GM11168 (cell line): Measurements from ENCODE around the gene CCDC78.

Experiments
- in situ Hi-C: fragments of 300-500 bp; cut with MboI; formaldehyde crosslinking; loops from one replicate; pipeline ENCODE4 v1.12.0; 2022; ENCODE audit warnings: low sequenced_read_pairs; ENCODE audit not compliant: unreplicated experiment

Gene CCDC78

GRCh38 chr16:726188-726437 is 130 bp downstream of the CCDC78 start:
- in situ Hi-C loops = no loop called here

GRCh38 chr16:725463-726187 is 618 bp downstream of the CCDC78 start:
- in situ Hi-C loops = no loop called here

- in situ Hi-C loops = no loop called here
Measured at GRCh38 chr16:725041-725376, 1.2 kb downstream of the CCDC78 start.

DNA sequence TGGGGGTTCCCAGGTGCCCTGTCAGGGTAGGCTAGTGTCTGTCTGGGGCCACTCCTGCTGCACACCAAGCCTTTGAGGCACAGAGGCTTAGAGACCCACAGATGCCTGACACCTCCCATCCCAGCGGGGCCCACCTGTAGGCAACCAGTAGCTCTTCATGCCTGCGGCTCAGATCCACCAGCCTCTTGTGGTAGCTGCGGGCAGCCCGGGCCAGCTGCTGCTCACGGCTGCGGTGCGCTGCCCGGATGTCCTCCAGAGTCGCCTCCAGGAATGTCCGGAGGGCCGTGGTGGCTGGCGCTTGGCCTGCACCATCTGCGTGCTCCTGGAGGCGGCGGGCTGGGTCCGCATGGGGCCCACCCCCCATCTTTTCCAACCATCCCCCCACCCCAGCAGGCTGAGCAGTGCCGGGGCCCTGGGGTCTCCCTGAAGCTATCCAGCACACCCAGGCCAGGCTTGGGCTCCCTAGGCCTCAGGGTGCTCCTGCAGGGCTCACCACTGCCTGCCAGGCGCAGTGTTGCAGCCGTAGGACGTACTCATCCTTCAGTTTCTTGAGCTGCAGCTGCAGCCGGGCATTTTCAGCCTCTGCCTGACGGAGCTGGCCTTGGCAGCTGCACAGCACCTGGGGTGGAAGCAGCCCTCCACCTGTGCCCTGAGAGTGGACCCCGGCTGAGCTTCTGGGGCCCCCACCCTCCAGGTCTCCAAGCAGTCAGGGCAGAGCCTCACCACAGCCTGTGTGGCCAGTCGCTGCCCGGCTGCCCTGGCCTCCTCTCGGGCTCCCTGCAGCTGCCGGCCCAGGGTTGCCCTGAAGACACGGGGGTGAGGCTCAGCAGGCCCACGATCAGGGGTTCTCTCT is 1.8 kb downstream of the CCDC78 start:
- in situ Hi-C loops = no loop called here

DNA sequence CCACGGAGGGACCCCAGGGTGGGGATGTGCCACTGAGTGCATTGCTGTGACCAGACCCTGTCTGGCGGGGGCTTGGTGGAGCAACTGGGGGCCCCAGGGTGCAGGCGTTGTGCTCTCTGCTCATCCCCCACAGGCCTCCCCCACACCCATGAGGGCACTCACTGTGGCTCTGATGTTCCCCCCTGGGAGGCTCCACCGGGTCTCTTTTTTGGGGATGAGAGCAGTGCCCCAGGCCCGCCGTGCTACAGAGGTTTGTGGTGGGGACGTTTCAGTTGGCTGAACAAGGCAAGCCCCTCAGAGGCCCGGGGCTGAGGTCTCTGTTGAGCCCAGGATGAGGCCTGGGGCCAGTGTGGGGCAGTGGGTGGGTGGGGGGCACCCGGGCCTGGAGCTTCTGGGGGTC is 2.5 kb downstream of the CCDC78 start:
- in situ Hi-C loops = no loop called here

- in situ Hi-C loops = no loop called here
Measured at GRCh38 chr16:722835-723633, 3.2 kb downstream of the CCDC78 start.

DNA sequence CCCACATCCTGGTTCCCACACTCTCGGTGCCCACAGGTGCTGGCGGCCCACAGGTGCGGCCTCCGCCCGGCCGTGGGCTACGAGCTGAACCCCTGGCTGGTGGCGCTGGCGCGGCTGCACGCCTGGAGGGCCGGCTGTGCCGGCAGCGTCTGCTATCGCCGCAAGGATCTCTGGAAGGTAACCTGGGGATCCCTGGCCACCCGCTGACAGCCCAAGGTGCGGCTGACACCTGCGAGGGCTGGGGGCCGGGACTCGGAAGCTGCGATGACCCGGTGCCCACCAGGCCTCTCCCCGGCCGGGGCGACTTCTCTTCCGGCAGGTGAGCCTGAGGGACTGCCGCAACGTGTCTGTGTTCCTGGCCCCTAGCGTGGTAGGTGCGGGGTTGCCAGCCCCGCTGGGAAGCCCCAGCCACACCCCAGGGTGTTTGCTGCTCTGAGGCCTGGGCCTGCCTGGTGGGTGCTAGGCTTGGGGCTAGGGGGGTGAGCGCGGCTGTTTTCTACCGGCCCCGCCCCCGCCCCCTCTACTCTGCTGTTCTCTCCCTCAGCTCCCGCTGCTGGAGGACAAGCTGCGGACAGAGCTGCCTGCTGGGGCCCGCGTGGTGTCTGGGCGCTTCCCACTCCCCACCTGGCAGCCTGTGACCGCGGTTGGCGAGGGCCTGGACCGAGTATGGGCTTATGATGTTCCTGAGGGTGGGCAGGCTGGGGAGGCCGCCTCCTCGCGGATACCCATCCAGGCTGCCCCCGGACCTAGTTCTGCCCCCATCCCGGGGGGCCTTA is 4.3 kb downstream of the CCDC78 start:
- in situ Hi-C loops = no loop called here

GRCh38 chr16:720990-721764 is 5.1 kb downstream of the CCDC78 start, which contains the start of gene ANTKMT:
ANTKMT (plus strand) TSS chr16:721146; CDS start chr16:721275, 129 bp downstream.
- in situ Hi-C loops = no loop called here

GRCh38 chr16:720447-720989 is 5.7 kb downstream of the CCDC78 start:
- in situ Hi-C loops = no loop called here

DNA sequence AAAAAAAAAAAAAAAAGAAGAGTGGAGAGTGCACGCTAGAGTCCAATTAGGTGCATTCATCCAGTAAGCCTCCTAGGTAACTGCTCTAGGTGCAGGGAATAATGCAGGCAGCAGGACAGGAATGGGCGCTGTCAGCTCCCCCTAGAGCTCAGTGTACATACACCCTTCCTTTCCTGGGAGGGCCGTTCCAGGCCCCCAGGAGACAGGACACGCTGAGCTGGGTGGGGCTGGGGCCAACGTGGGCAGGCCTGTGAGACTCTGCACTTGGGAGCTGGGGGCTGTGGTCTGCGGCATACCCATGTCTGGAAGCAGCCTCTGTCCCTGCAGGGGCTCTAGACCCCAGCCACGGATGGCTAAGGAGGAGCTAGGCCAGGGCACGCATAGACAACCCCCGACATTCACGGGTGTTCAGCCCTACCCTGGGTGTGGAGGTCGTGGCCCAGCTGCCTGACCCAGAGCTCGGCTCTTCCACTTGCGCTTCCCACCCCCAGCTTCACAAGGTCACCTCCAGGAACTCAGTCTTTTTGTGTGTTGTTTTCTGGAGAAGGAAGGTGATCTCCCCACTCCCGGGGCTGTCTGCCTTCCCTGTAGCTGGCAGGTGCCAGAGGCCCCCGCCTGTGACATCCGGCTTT is 6.3 kb downstream of the CCDC78 start:
- in situ Hi-C loops = no loop called here

DNA sequence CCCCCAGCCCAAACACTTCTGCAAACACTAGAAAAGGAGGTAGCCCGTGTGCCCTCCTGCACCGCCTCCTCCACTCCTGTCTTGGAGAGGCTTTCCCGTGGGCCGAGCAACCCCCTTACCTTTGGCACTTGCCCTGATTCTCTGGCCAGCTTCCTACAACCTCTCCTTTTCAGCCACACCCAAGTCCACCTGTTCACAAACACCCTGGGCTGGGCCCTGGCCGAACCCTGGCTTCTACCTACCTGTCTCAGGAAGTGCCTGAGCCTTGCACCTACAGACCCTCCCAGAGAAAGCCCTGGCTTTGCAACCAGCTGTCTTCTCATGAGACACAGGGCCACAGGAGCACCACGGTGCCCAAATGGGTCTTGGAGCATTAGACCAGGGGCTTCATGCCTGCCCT is 7.3 kb downstream of the CCDC78 start:
- in situ Hi-C loops = no loop called here

DNA sequence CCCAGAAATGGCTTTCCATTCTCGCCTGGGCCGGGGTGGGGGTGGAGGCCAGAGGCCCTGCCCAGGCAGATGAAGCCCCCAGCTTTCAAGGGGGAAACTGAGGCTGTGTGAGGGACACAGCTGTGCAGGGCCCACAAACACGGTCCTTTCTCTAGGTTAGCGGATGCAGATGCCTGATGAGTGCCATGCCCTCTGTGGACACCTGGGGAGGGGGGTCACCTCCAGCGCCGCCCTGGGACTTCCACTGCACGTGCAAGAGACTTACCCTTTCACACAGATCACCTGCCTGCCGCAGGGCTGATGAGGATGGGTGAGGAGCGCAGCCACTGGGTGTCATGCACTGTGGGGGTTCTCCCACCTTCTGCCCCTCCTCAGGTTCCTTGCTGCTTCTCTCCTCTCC is 7.9 kb downstream of the CCDC78 start:
- in situ Hi-C loops = no loop called here

DNA sequence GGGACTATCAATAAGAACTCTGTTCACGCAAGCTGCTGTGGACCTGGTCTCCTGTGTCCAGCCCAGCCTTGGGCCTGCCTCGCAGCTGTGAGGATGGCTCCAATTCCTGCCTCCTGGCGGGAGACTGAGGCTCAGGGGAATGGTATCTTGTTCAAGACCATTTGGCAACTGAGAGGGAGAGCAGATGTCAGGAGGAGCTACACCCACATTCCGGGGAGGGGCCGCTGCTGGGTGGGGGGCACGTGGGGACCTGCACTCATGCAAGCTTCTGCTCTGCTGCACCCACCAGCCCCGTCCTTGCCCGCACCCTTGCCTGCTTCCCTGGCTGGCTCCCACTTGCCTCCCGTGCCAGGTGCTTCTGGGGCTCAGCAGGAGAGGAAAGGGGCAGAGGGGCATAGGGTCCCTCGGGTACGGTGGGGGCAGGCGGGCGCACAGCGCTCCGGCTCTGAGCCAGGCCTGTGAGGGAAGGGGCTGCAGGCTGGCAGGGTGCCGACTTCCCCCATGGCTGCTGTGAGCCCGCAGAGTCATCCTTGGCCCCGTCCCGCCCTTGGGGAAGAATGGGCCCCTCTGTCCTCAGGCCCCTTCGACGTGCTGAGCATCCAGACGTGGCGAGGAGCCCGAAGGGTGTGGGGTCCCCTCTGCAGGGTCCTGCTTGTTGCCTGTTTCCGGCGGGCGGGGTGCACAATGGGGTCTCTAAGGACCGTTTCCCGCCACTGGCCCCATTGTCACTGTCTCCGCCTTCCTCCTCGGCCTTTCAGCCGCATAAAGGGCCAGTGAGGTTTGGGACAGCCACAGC is 8.6 kb downstream of the CCDC78 start:
- in situ Hi-C loops = no loop called here

GRCh38 chr16:716768-717325 is 9.4 kb downstream of the CCDC78 start:
- in situ Hi-C loops = no loop called here

DNA sequence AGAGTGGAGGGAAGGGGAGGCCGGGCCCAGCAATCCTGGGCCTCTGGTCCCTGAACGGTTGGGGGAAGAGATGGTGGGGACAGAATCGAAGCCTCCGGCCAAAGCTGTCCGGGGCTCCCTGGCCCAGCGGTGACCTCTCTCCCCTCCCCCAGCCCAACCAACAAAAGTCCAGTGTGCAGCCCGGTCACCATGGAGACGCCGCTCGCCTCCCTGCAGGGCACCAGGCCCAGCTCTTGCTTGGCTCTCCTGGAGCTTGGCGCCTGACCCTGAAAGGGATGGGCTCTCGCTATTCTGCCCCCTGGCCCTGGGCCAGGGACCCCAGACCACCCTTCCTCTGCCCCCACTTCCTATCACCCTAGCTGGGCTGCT is 10.1 kb downstream of the CCDC78 start:
- in situ Hi-C loops = no loop called here

DNA sequence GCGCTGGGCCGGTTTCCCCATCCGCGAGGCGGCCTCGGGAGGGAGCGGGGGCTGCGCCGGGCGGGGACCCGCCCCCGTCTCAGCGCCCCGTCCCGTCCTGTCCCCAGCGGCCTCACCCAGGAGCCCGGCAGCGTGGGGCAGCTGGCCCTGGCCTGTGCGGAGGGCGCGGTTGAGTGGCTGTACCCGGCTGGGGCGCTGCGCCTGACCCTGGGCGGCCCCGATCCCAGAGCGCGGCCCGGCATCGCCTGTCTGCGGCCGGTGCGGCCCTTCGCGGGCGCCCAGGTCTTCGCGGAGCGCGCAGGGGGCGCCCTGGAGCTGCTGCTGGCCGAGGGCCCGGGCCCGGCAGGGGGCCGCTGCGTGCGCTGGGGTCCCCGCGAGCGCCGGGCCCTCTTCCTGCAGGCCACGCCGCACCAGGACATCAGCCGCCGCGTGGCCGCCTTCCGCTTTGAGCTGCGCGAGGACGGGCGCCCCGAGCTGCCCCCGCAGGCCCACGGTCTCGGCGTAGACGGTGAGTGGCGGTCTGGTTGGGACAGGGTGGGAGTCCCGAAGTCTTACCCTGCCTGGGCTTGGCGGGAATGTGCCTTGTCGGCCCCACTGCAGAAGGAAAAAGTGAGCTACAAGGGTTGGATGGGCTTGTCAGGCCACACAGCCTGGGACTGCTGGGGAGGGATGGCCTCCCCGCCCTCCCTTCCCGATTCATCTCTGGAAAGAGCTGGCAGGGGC is 10.6 kb downstream of the CCDC78 start:
- in situ Hi-C loops = no loop called here
